Measurements from ENCODE around the gene WARS2.

DNA sequence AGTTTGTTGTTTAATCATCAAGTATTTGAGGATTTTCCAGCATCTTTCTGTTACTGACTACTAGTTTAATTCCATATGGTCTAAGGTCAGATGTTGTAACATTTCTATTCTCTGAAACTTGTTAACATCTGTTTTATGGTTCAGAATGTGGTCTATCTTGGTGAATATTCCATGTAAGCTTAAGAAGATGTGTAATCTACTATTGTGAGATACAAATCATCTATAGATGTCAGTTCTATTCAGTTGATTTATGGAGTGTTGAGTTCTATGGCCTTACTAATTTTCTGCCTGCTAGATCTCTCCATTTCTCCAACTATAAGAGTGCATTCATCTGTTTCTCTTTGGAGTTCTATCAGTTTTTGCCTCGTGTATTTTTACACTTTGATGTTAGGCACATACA, 31.5 kb downstream of the WARS2 start:
- TF ChIP-seq EZH2 (IDR thresholded peaks at IDR 0.05; ENCODE audit: low read depth, low read length, severe bottlenecking): no peak
- TF ChIP-seq POLR2A (IDR thresholded peaks at IDR 0.05; ENCODE audit: control extremely low read depth in 1 of 2, low read depth in 2 of 2, low read length in 2 of 2): no peak
- no peak for TF ChIP-seq JUN (IDR thresholded peaks at IDR 0.05; ENCODE audit: low read depth, low read length)
- TF ChIP-seq TCF12 (IDR thresholded peaks at IDR 0.05; ENCODE audit: low read depth, low read length): no peak

Data from H1 (cell line).